ENCODE measurements around the gene LRRC3C.

GRCh38 chr17:39953471-39953888 lies 25.9 kb downstream of the LRRC3C start:
- TF ChIP-seq RAD21 (conservative IDR thresholded peaks at IDR 0.05) (no peak), CTCF (IDR thresholded peaks at IDR 0.05; ENCODE audit: poor library complexity, severe bottlenecking) (no peak), EZH2 (IDR thresholded peaks at IDR 0.05; ENCODE audit: borderline replicate concordance, insufficient read depth, low read length, poor library complexity, severe bottlenecking) (no peak), SMC3 (conservative IDR thresholded peaks at IDR 0.05; ENCODE audit: poor library complexity) (no peak), TAF1 (IDR thresholded peaks at IDR 0.05; ENCODE audit: low read depth) (no peak), EP300 (conservative IDR thresholded peaks at IDR 0.05; ENCODE audit: poor library complexity, severe bottlenecking) (no peak), MXI1 (conservative IDR thresholded peaks at IDR 0.05; ENCODE audit: poor library complexity, severe bottlenecking) (no peak), POLR2AphosphoS5 (IDR thresholded peaks at IDR 0.05) (no peak)

Data from neural cell (in vitro differentiated cells).